ENCODE results near the gene SPEN. TPM values are rescaled to one million over a fixed set of nuclear protein-coding genes. Genes with fewer than 3 reads are reported as not detected.

The SPEN gene
- total RNA-seq, 1 donor from 2014 or later, result 85.2 TPM

- no peak for DNase-seq (ENCODE audit: low spot score)
These were observed 100.0 kb downstream of the SPEN start for GRCh38 chr1:15947382-15948090.

- DNase-seq (ENCODE audit: low spot score), result no peak
These were observed 100.6 kb downstream of the SPEN start for GRCh38 chr1:15948091-15948591.

GRCh38 chr1:15948595-15949452 is 101.3 kb downstream of the SPEN start:
- DNase-seq (ENCODE audit: low spot score), result peak; percentile 78

GRCh38 chr1:15949453-15950245 is 102.1 kb downstream of the SPEN start:
- peak; percentile 89 for DNase-seq (ENCODE audit: low spot score)

GRCh38 chr1:15950302-15950701 is 102.8 kb downstream of the SPEN start:
- DNase-seq (ENCODE audit: low spot score), result no peak

GRCh38 chr1:15950763-15951295 is 103.3 kb downstream of the SPEN start:
- no peak for DNase-seq (ENCODE audit: low spot score)

GRCh38 chr1:15951341-15952153 is 104.0 kb downstream of the SPEN start:
- DNase-seq (ENCODE audit: low spot score), result no peak

GRCh38 chr1:15952317-15953258 is 105.1 kb downstream of the SPEN start:
- no peak for DNase-seq (ENCODE audit: low spot score)

GRCh38 chr1:15953294-15953771 is 105.8 kb downstream of the SPEN start:
- DNase-seq (ENCODE audit: low spot score), result no peak

- DNase-seq (ENCODE audit: low spot score), result no peak
These were observed 106.3 kb downstream of the SPEN start for GRCh38 chr1:15953791-15954241.

- no peak for DNase-seq (ENCODE audit: low spot score)
These were observed 106.8 kb downstream of the SPEN start for GRCh38 chr1:15954316-15954715.

GRCh38 chr1:15955552-15955951 is 108.0 kb downstream of the SPEN start:
- DNase-seq (ENCODE audit: low spot score), result no peak

GRCh38 chr1:15956150-15956549 is 108.6 kb downstream of the SPEN start:
- DNase-seq (ENCODE audit: low spot score), result no peak

GRCh38 chr1:15957221-15958095 is 110.0 kb downstream of the SPEN start:
- no peak for DNase-seq (ENCODE audit: low spot score)

GRCh38 chr1:15958111-15958510 is 110.6 kb downstream of the SPEN start:
- no peak for DNase-seq (ENCODE audit: low spot score)

- DNase-seq (ENCODE audit: low spot score), result no peak
These were observed 111.3 kb downstream of the SPEN start for GRCh38 chr1:15958793-15959192.

GRCh38 chr1:15959424-15959823 is 111.9 kb downstream of the SPEN start:
- DNase-seq (ENCODE audit: low spot score), result no peak

- DNase-seq (ENCODE audit: low spot score), result no peak
These were observed 112.4 kb downstream of the SPEN start for GRCh38 chr1:15959827-15960446.

All from ureter (tissue), 1 donor.